Body of pancreas (tissue), 4 donors: ENCODE data around the gene DTNB. TPM values are rescaled to one million over a fixed set of nuclear protein-coding genes. Genes with fewer than 3 reads are reported as not detected.
A peak's percentile ranks its signal among the peaks of the same experiment; 100 is the strongest.

Source experiments
- ATAC-seq: fragments of 150-250 bp; one replicate; pipeline ENCODE4 v1.9.1; 2016
- DNase-seq, 4 donors: peaks; one replicate each; pipeline ENCODE4 v3.0.0-alpha.2; 2019
- H3K27ac ChIP-seq, 4 donors: fragments of 200-600 bp; sonication (generic); 1 replicate in 3 of 4; 2 replicates in 1 of 4; pipeline versions ENCODE4 v1.5.1 to v1.6.1; 2016 to 2019; ENCODE audit warnings: mild to moderate bottlenecking in 1 of 4, mixed read lengths in 1 of 4, moderate library complexity in 1 of 4
- H3K27me3 ChIP-seq, 2 donors: fragments of 200-600 bp; sonication (generic); one replicate each; pipeline ENCODE4 v1.6.0; 2016; ENCODE audit warnings: mild to moderate bottlenecking in 1 of 2
- H3K36me3 ChIP-seq, 2 donors: fragments of 200-600 bp; sonication (generic); replicated peaks in 1 of 2; 2 replicates each; pipeline ENCODE4 v1.5.1; 2016; ENCODE audit warnings: low read depth in 2 of 2; ENCODE audit not compliant: insufficient read depth in 1 of 2
- H3K4me1 ChIP-seq: fragments of 200-600 bp; sonication (generic); one replicate; pipeline ENCODE4 v1.6.0; 2016
- H3K4me3 ChIP-seq, 2 donors: fragments of 200-600 bp; sonication (generic); 1 replicate in 1 of 2; 2 replicates in 1 of 2; pipeline ENCODE4 v1.5.1; 2016 to 2019
- H3K9me3 ChIP-seq, 3 donors: fragments of 200-600 bp; sonication (generic); 1 replicate in 2 of 3; 2 replicates in 1 of 3; pipeline ENCODE4 v1.5.1; 2016
- POLR2A ChIP-seq, 3 donors: fragments of 450-650 bp; IDR thresholded peaks; one replicate each; pipeline ENCODE4 v1.6.1; 2016; ENCODE audit warnings: antibody characterized with exemption in 3 of 3, mild to moderate bottlenecking in 2 of 3
- WGBS, 2 donors: methylation state at CpG; one replicate each; pipeline ENCODE4 v1.1.5; 2017; 5-methylcytosine and 5-hydroxymethylcytosine counted together
- intact Hi-C: fragments of 100-400 bp; cut with DNase I; formaldehyde crosslinking; loops from one replicate; pipeline ENCODE4 v1.15.1; 2023
- total RNA-seq, 2 donors: library from RNA; depleted of rRNA; stranded (reverse); fragments of >200 nt; gene quantifications; one replicate each; pipeline ENCODE4 v1.1.0, GENCODE V29; 2016
- TF ChIP-seq, protein P1 (sequence below), 7 experiments: fragments of 450-650 bp in 4 of 7; fragments of 200-600 bp in 3 of 7; sonication (generic) in 3 of 7; IDR thresholded peaks; one replicate each; pipeline ENCODE4 v1.5.1; 2016 to 2019; ENCODE audit warnings: antibody characterized with exemption in 7 of 7

The DTNB gene
- total RNA-seq, 2 donors from 2014 or later, result 17.8 to 22.6 TPM

- no peak overlapping the region for H3K4me3 ChIP-seq
- no peaks in the 10 kb centered on the region for H3K36me3 ChIP-seq
- no peak for TF ChIP-seq POLR2A (IDR thresholded peaks at IDR 0.05)
- TF ChIP-seq, protein P1, sequence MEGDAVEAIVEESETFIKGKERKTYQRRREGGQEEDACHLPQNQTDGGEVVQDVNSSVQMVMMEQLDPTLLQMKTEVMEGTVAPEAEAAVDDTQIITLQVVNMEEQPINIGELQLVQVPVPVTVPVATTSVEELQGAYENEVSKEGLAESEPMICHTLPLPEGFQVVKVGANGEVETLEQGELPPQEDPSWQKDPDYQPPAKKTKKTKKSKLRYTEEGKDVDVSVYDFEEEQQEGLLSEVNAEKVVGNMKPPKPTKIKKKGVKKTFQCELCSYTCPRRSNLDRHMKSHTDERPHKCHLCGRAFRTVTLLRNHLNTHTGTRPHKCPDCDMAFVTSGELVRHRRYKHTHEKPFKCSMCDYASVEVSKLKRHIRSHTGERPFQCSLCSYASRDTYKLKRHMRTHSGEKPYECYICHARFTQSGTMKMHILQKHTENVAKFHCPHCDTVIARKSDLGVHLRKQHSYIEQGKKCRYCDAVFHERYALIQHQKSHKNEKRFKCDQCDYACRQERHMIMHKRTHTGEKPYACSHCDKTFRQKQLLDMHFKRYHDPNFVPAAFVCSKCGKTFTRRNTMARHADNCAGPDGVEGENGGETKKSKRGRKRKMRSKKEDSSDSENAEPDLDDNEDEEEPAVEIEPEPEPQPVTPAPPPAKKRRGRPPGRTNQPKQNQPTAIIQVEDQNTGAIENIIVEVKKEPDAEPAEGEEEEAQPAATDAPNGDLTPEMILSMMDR (IDR thresholded peaks at IDR 0.05), result no peak
- H3K27ac ChIP-seq, result no peak overlapping the region
- no peaks in the 10 kb centered on the region for H3K27me3 ChIP-seq
- no peak for ATAC-seq
- intact Hi-C loops, result no loop called here
- peaks cover 16% of the 10 kb centered on the region for H3K4me1 ChIP-seq
- WGBS, 2 donors, result 45 to 68% methylated on average over 2 of the region's 2 CpGs
- DNase-seq, result no peak
- no peaks in the 10 kb centered on the region for H3K9me3 ChIP-seq
These were observed 22.3 kb downstream of the DTNB start for GRCh38 chr2:25651066-25651465.

DNA sequence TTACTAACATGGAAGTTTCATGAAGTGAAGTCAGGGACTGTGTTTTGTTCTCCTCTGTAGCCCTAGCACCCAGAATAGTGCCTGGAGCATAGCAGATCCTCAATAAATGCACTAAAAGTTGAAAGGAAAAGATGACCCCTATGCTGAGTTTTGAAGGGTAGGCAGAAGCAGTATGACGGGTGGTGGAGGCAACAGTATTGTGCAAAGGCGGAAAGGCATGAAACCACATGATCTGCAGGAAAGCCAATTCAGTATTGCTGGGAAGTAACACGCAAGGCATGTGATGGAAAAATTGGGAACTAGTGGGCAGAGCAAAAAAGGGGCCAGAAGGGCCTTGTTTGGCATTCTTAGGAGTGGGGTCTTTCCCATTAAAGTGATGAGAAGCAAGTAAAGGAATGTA lies 23.1 kb downstream of the DTNB start:
- no peaks in the 10 kb centered on the region for H3K36me3 ChIP-seq
- TF ChIP-seq, protein P1 (IDR thresholded peaks at IDR 0.05), result no peak
- TF ChIP-seq POLR2A (IDR thresholded peaks at IDR 0.05), result no peak
- intact Hi-C loops, result no loop called here
- peaks cover 16% of the 10 kb centered on the region for H3K4me1 ChIP-seq
- H3K4me3 ChIP-seq, result no peak overlapping the region
- H3K27ac ChIP-seq, result peak overlapping the region in 1 of 4 donors; percentile 8
- H3K27me3 ChIP-seq, result no peaks in the 10 kb centered on the region
- DNase-seq, result no peak
- no peak for ATAC-seq
- 87 to 97% methylated on average over 3 of the region's 3 CpGs for WGBS, 2 donors
- H3K9me3 ChIP-seq, result no peaks in the 10 kb centered on the region

GRCh38 chr2:25649786-25650185 lies 23.6 kb downstream of the DTNB start:
- no peak for TF ChIP-seq POLR2A (IDR thresholded peaks at IDR 0.05)
- TF ChIP-seq, protein P1 (IDR thresholded peaks at IDR 0.05), result no peak

DNA sequence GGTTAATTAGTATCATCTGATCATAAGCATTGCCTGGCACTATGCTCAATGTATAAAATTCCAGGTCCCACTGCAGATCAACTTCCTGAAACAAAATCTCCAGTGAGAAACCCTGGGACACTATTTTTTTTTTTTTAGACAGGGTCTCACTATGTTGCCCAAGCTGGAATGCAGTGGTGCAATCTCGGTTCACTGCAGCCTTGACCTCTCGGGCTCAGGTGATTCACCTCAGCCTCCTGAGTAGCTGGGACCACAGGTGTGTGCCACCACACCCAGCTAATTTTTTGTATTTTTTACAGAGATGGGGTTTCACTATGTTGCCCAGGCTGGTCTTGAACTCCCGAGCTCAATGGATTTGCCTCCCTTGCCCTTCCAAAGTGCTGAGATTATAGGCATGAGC lies 31.1 kb downstream of the DTNB start:
- Histone ChIP-seq H3K36me3 (no peaks in the 10 kb centered on the region), H3K9me3 (no peaks in the 10 kb centered on the region), H3K27ac (no peak overlapping the region), H3K4me3 (no peak overlapping the region), H3K4me1 (no peaks in the 10 kb centered on the region), H3K27me3 (no peaks in the 10 kb centered on the region)
- ATAC-seq (no peak), DNase-seq (no peak)
- 95 to 100% methylated on average over 3 of the region's 3 CpGs for WGBS, 2 donors
- intact Hi-C loops, result no loop called here
- no peak for TF ChIP-seq POLR2A (IDR thresholded peaks at IDR 0.05)
- TF ChIP-seq, protein P1 (IDR thresholded peaks at IDR 0.05), result no peak

More at GRCh38 chr2:25649786-25650185, 23.6 kb downstream of the DTNB start:
- H3K4me1 ChIP-seq, result peaks cover 16% of the 10 kb centered on the region
- no peak overlapping the region for H3K4me3 ChIP-seq
- DNase-seq (no peak), ATAC-seq (no peak)
- H3K36me3 ChIP-seq, result no peaks in the 10 kb centered on the region
- H3K9me3 ChIP-seq, result no peaks in the 10 kb centered on the region
- 84 to 88% methylated on average over 4 of the region's 4 CpGs for WGBS, 2 donors
- intact Hi-C loops, result no loop called here
- H3K27me3 ChIP-seq, result no peaks in the 10 kb centered on the region
- H3K27ac ChIP-seq, result peak overlapping the region in 1 of 4 donors; percentile 8

- no peak for ATAC-seq
- no peak for DNase-seq
- intact Hi-C loops, result no loop called here
- H3K4me3 ChIP-seq, result no peak overlapping the region
- WGBS, 2 donors, result 95 to 97% methylated on average over 15 to 17 of the region's 17 CpGs
- H3K9me3 ChIP-seq, result no peaks in the 10 kb centered on the region
- H3K4me1 ChIP-seq, result no peaks in the 10 kb centered on the region
- no peak for TF ChIP-seq POLR2A (IDR thresholded peaks at IDR 0.05)
- TF ChIP-seq, protein P1 (IDR thresholded peaks at IDR 0.05), result no peak
- H3K36me3 ChIP-seq, result no peaks in the 10 kb centered on the region
- H3K27me3 ChIP-seq, result no peaks in the 10 kb centered on the region
- H3K27ac ChIP-seq, result no peak overlapping the region
These were observed 33.7 kb downstream of the DTNB start for GRCh38 chr2:25639696-25640095.
